ENCODE data around the gene TRIM38. TPM values are rescaled to one million over a fixed set of nuclear protein-coding genes. Genes with fewer than 3 reads are reported as not detected.

The TRIM38 gene
- total RNA-seq, 1 donor from 2014 or later = 6.8 TPM

GRCh38 chr6:26026833-26027490, 64.4 kb downstream of the TRIM38 start:
- peak; percentile 75 for DNase-seq (ENCODE audit: low read depth)
- peaks cover 35% of the 10 kb centered on the region for H3K4me1 Mint-ChIP-seq (ENCODE audit: low read depth, unreplicated experiment)
- FAIRE-seq = peak; percentile 26

GRCh38 chr6:26027491-26028211, 65.0 kb downstream of the TRIM38 start:
- H3K4me1 Mint-ChIP-seq (ENCODE audit: low read depth, unreplicated experiment) = peaks cover 30% of the 10 kb centered on the region
- peak overlapping the region; percentile 93 for H3K4me2 ChIP-seq (ENCODE audit: low read length)
- H3K27me3 ChIP-seq (ENCODE audit: insufficient read depth, low read length) = no peaks in the 10 kb centered on the region
- TF ChIP-seq EZH2 (IDR thresholded peaks at IDR 0.05; ENCODE audit: insufficient read depth, low read length) (no peak), CTCF (IDR thresholded peaks at IDR 0.05; ENCODE audit: insufficient read depth, low read depth, low read length) (no peak)
- peaks cover 29% of the 10 kb centered on the region for H3K4me1 ChIP-seq (ENCODE audit: insufficient read depth, low read length)
- FAIRE-seq = no peak
- H3K9ac ChIP-seq (ENCODE audit: low read length) = peak overlapping the region; percentile 83
- H3K27ac Mint-ChIP-seq (ENCODE audit: unreplicated experiment) = peak overlapping the region; percentile 94
- no peaks in the 10 kb centered on the region for H3K36me3 ChIP-seq (ENCODE audit: insufficient read depth, low read length)
- no peaks in the 10 kb centered on the region for H3K9me3 Mint-ChIP-seq (ENCODE audit: unreplicated experiment)
- peak overlapping the region; percentile 44 for H2AFZ ChIP-seq (ENCODE audit: low read depth, low read length)
- H3K9me3 ChIP-seq (ENCODE audit: insufficient read depth, low read depth, low read length) = no peaks in the 10 kb centered on the region
- H3K27ac ChIP-seq (ENCODE audit: low read depth, low read length) = peak overlapping the region; percentile 89
- no peaks in the 10 kb centered on the region for H3K27me3 Mint-ChIP-seq (ENCODE audit: low read depth, unreplicated experiment)
- no peaks in the 10 kb centered on the region for H3K36me3 Mint-ChIP-seq (ENCODE audit: low read depth, unreplicated experiment)
- H3K79me2 ChIP-seq (ENCODE audit: insufficient read depth, low read length) = no peaks in the 10 kb centered on the region
- H4K20me1 ChIP-seq (ENCODE audit: insufficient read depth, low read length) = no peaks in the 10 kb centered on the region
- H3K4me3 Mint-ChIP-seq (ENCODE audit: unreplicated experiment) = peak overlapping the region; percentile 94
- no peak for DNase-seq (ENCODE audit: low read depth)
- H3K4me3 ChIP-seq (ENCODE audit: insufficient read depth, low read depth, low read length) = peak overlapping the region; percentile 80

More at GRCh38 chr6:26026833-26027490, 64.4 kb downstream of the TRIM38 start:
- Mint-ChIP-seq H3K9me3 (ENCODE audit: unreplicated experiment) (no peaks in the 10 kb centered on the region), H3K4me3 (ENCODE audit: unreplicated experiment) (peak overlapping the region; percentile 94), H3K27ac (ENCODE audit: unreplicated experiment) (peak overlapping the region; percentile 94), H3K27me3 (ENCODE audit: low read depth, unreplicated experiment) (no peaks in the 10 kb centered on the region), H3K36me3 (ENCODE audit: low read depth, unreplicated experiment) (no peaks in the 10 kb centered on the region)
- no peak for TF ChIP-seq EZH2 (IDR thresholded peaks at IDR 0.05; ENCODE audit: insufficient read depth, low read length)
- TF ChIP-seq CTCF (IDR thresholded peaks at IDR 0.05; ENCODE audit: insufficient read depth, low read depth, low read length) = no peak
- Histone ChIP-seq H4K20me1 (ENCODE audit: insufficient read depth, low read length) (no peaks in the 10 kb centered on the region), H3K79me2 (ENCODE audit: insufficient read depth, low read length) (no peaks in the 10 kb centered on the region), H3K4me1 (ENCODE audit: insufficient read depth, low read length) (peaks cover 28% of the 10 kb centered on the region), H3K27ac (ENCODE audit: low read depth, low read length) (peak overlapping the region; percentile 89), H3K9me3 (ENCODE audit: insufficient read depth, low read depth, low read length) (no peaks in the 10 kb centered on the region), H3K4me3 (ENCODE audit: insufficient read depth, low read depth, low read length) (peak overlapping the region; percentile 80), H3K9ac (ENCODE audit: low read length) (peak overlapping the region; percentile 83), H3K27me3 (ENCODE audit: insufficient read depth, low read length) (no peaks in the 10 kb centered on the region), H2AFZ (ENCODE audit: low read depth, low read length) (peak overlapping the region; percentile 44), H3K4me2 (ENCODE audit: low read length) (peak overlapping the region; percentile 93), H3K36me3 (ENCODE audit: insufficient read depth, low read length) (no peaks in the 10 kb centered on the region)

Measured in astrocyte (in vitro differentiated cells and primary cell).